Spleen (tissue), 7 donors: Measurements from ENCODE around the gene USP2.

Source experiments
- CTCF ChIP-seq, 11 experiments: fragments of 200-600 bp in 7 of 11; fragments of 450-650 bp in 4 of 11; sonication (generic) in 4 of 11; IDR thresholded peaks in 8 of 11; conservative IDR thresholded peaks in 3 of 11; 1 replicate in 7 of 11; 2 replicates in 4 of 11; pipeline versions ENCODE4 v1.4.0 to v1.8.0; 2016 to 2021; ENCODE audit warnings: antibody characterized with exemption in 11 of 11, inconsistent platforms in 4 of 11, mild to moderate bottlenecking in 1 of 11
- POLR2A ChIP-seq, 3 donors: fragments of 450-650 bp; IDR thresholded peaks; one replicate each; pipeline ENCODE4 v1.5.1; 2017; ENCODE audit warnings: antibody characterized with exemption in 3 of 3, mild to moderate bottlenecking in 1 of 3
- donor health status: DM: no; HTN: no; CAD: no; lungs with moderate emphysema.
- donor health status: DM: no; HTN: no; CAD: no.
- donor health status: DM: no; HTN: no; CAD: no.

DNA sequence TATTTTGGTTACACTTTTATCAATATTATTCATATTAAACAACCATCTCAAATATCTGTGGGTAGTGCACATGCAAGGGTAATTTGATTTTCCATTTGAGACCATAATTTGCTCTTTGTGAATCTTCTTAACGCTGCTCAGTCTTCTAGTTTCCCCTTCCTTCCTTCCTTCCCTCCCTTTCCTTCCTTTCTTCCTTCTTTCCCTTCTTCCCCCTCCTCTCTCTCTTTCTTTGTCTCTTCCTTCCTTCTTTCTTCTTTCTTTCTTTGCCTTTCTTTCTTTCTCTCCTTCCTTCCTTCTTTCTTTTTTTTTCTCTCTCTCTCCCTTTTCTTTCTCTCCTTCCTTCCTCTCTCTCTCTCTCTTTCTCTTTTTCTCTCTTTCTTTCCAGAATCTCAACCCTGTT lies 51.3 kb downstream of the USP2 start:
- TF ChIP-seq POLR2A (IDR thresholded peaks at IDR 0.05) (no peak), CTCF (IDR thresholded peaks at IDR 0.05 in 8 of 11, conservative IDR thresholded peaks at IDR 0.05 in 3 of 11) (no peak)
